HG02970 (cell line): ENCODE measurements around the gene ERI2.

ENCODE experiments used
- ATAC-seq: cut with Tn5 transposase; IDR thresholded peaks from one replicate; pipeline ENCODE4 v1.9.1; 2021; ENCODE audit warnings: mild to moderate bottlenecking, moderate library complexity, moderate number of reproducible peaks; ENCODE audit not compliant: unreplicated experiment, low FRiP score

Gene ERI2

GRCh38 chr16:20818929-20819585, 12.8 kb upstream of the ERI2 start:
- ATAC-seq, result no peak

- no peak for ATAC-seq
Measured at GRCh38 chr16:20814784-20815183, 8.5 kb upstream of the ERI2 start.

GRCh38 chr16:20812510-20812909, 6.2 kb upstream of the ERI2 start:
- ATAC-seq, result no peak

- ATAC-seq, result no peak
Measured at GRCh38 chr16:20811889-20812439, 5.7 kb upstream of the ERI2 start.

- ATAC-seq, result no peak
Measured at GRCh38 chr16:20807862-20808261, 1.6 kb upstream of the ERI2 start.

GRCh38 chr16:20805684-20806167, 546 bp downstream of the ERI2 start:
- ATAC-seq, result peak; percentile 9

GRCh38 chr16:20803561-20804214, 2.6 kb downstream of the ERI2 start:
- no peak for ATAC-seq

GRCh38 chr16:20803192-20803560, 3.1 kb downstream of the ERI2 start:
- no peak for ATAC-seq

- ATAC-seq, result no peak
Measured at GRCh38 chr16:20801278-20801677, 5.0 kb downstream of the ERI2 start.

GRCh38 chr16:20799599-20799998, 6.7 kb downstream of the ERI2 start:
- no peak for ATAC-seq

GRCh38 chr16:20798364-20798763, 7.9 kb downstream of the ERI2 start:
- no peak for ATAC-seq

GRCh38 chr16:20791923-20792612, 14.2 kb downstream of the ERI2 start:
- ATAC-seq, result no peak

- ATAC-seq, result no peak
Measured at GRCh38 chr16:20789130-20789529, 17.1 kb downstream of the ERI2 start.

GRCh38 chr16:20784204-20784603, 22.1 kb downstream of the ERI2 start:
- ATAC-seq, result no peak

GRCh38 chr16:20782470-20782869, 23.8 kb downstream of the ERI2 start:
- ATAC-seq, result no peak

- no peak for ATAC-seq
Measured at GRCh38 chr16:20781697-20782096, 24.6 kb downstream of the ERI2 start.

- ATAC-seq, result no peak
Measured at GRCh38 chr16:20774703-20775362, 31.4 kb downstream of the ERI2 start.

GRCh38 chr16:20773679-20774078, 32.6 kb downstream of the ERI2 start:
- no peak for ATAC-seq

- ATAC-seq, result no peak
Measured at GRCh38 chr16:20768818-20769217, 37.5 kb downstream of the ERI2 start.

GRCh38 chr16:20768121-20768520, 38.2 kb downstream of the ERI2 start:
- ATAC-seq, result no peak

- no peak for ATAC-seq
Measured at GRCh38 chr16:20767577-20767976, 38.7 kb downstream of the ERI2 start.
